ENCODE measurements around the gene SPATA20.
A peak's percentile ranks its signal among the peaks of the same experiment; 100 is the strongest.

The SPATA20 gene

DNA sequence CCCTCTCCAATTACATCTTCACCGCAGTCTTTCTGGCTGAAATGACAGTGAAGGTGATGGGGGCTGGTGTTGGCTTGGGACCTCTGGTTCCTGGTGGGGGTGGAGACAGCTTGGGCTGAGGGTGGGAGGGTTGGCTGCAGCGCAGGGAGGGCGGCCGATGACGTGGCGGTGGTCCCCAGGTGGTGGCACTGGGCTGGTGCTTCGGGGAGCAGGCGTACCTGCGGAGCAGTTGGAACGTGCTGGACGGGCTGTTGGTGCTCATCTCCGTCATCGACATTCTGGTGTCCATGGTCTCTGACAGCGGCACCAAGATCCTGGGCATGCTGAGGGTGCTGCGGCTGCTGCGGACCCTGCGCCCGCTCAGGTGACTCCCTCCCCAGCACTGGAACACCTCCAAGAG, 55.9 kb downstream of the SPATA20 start:
- no peak for DNase-seq
- TF ChIP-seq, protein P1, sequence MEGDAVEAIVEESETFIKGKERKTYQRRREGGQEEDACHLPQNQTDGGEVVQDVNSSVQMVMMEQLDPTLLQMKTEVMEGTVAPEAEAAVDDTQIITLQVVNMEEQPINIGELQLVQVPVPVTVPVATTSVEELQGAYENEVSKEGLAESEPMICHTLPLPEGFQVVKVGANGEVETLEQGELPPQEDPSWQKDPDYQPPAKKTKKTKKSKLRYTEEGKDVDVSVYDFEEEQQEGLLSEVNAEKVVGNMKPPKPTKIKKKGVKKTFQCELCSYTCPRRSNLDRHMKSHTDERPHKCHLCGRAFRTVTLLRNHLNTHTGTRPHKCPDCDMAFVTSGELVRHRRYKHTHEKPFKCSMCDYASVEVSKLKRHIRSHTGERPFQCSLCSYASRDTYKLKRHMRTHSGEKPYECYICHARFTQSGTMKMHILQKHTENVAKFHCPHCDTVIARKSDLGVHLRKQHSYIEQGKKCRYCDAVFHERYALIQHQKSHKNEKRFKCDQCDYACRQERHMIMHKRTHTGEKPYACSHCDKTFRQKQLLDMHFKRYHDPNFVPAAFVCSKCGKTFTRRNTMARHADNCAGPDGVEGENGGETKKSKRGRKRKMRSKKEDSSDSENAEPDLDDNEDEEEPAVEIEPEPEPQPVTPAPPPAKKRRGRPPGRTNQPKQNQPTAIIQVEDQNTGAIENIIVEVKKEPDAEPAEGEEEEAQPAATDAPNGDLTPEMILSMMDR (IDR thresholded peaks at IDR 0.05; ENCODE audit: low read depth, low read length, missing control alignments), result no peak
- Histone ChIP-seq H3K36me3 (replicated peaks) (no peaks in the 10 kb centered on the region), H3K4me3 (ENCODE audit: low read depth, low read length) (no peak overlapping the region), H3K27ac (no peak overlapping the region), H3K27me3 (replicated peaks) (peaks cover 6% of the 10 kb centered on the region)
- in situ Hi-C loops (cut with HindIII; ENCODE audit: low pct_ligation_motif_present, low sequenced_read_pairs), result no loop called here

DNA sequence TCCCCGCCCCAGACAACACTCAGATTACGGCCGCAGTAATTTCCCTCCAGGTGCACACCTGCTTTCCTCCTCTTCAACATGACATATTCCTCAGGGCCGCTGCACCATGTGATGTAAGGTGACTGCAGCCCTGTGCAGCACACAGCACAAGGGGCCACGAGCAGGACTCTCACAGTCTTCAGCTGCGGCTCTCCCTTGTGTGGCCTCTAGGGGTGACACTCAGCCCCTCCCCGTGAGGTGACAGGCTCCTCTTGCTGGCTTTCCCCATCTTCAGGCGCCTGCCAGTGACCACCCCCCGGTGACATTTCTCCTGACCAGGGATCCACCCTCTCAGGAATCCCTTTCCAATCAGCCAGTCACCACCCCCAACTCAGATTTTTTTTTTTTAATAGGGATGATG, 56.4 kb downstream of the SPATA20 start:
- DNase-seq, result no peak
- Histone ChIP-seq H3K27ac (no peak overlapping the region), H3K36me3 (replicated peaks) (no peaks in the 10 kb centered on the region), H3K4me3 (ENCODE audit: low read depth, low read length) (no peak overlapping the region), H3K27me3 (replicated peaks) (peaks cover 6% of the 10 kb centered on the region)
- TF ChIP-seq, protein P1 (IDR thresholded peaks at IDR 0.05; ENCODE audit: low read depth, low read length, missing control alignments), result peak; percentile 39
- in situ Hi-C loops (cut with HindIII; ENCODE audit: low pct_ligation_motif_present, low sequenced_read_pairs), result no loop called here

DNA sequence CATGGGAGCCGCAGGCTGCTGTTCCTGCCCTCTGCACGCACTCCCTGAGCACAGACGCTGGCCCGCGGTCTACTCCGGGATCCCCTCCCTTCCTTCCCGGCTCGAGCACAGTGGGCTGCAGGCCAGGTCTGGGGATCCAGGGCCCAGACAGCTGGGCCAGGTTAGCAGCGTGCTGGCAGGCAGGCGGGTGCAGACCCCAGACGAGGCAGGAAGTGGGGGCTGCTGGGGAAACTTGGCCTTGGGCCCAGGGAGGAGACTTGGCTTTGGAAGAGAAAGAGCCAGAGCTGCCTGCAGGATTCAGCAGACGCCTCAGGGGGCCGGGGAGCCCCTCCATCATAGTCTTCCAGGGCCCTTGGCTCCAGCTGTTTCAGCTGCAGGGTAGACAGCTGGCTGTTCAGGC, 57.5 kb downstream of the SPATA20 start:
- peaks cover 6% of the 10 kb centered on the region for H3K27me3 ChIP-seq (replicated peaks)
- H3K36me3 ChIP-seq (replicated peaks), result no peaks in the 10 kb centered on the region
- H3K4me3 ChIP-seq (ENCODE audit: low read depth, low read length), result no peak overlapping the region
- no peak for DNase-seq
- TF ChIP-seq, protein P1 (IDR thresholded peaks at IDR 0.05; ENCODE audit: low read depth, low read length, missing control alignments), result no peak
- in situ Hi-C loops (cut with HindIII; ENCODE audit: low pct_ligation_motif_present, low sequenced_read_pairs), result no loop called here
- H3K27ac ChIP-seq, result no peak overlapping the region

DNA sequence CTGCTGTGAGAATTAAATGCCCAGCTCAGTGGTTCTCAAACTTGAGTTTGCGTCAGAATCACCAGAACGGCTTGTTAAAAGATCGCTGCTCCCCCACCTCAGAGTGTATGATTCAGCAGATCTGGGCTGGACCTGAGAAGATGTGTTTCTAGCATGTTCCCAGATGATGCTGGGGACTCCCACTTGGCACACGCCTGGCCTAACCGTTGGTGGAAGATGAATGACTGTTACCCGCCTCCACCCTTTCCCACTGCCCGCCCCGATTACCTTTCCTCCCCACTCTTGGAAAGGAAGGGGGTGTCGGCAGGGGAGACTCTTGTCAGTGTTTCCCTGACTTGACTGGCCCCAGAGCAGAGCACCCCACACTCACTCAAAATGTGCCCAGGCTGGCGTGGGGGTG, 58.5 kb downstream of the SPATA20 start:
- TF ChIP-seq, protein P1 (IDR thresholded peaks at IDR 0.05; ENCODE audit: low read depth, low read length, missing control alignments), result no peak
- no peaks in the 10 kb centered on the region for H3K36me3 ChIP-seq (replicated peaks)
- no peak overlapping the region for H3K27ac ChIP-seq
- H3K27me3 ChIP-seq (replicated peaks), result peaks cover 6% of the 10 kb centered on the region
- no peak for DNase-seq
- H3K4me3 ChIP-seq (ENCODE audit: low read depth, low read length), result no peak overlapping the region
- in situ Hi-C loops (cut with HindIII; ENCODE audit: low pct_ligation_motif_present, low sequenced_read_pairs), result no loop called here

All from brain microvascular endothelial cell (primary cell).